WTC11 (cell line): ENCODE measurements around the gene RIN1. TPM values are rescaled to one million over a fixed set of nuclear protein-coding genes. Genes with fewer than 3 reads are reported as not detected.

Source experiments
- ATAC-seq: fragments of 200-7000 bp; cut with Tn5 transposase; 2 replicates; pipeline ENCODE4 v1.10.0; 2021; ENCODE audit warnings: mild to moderate bottlenecking, moderate library complexity
- CTCF ChIA-PET: fragments of 300-600 bp; sonication (Branson Sonifier 250); formaldehyde crosslinking; loops from one replicate; lab custom pipeline; 2021; ENCODE audit warnings: antibody characterized with exemption; lab: Charles Lee
- POLR2A ChIA-PET: fragments of 350-600 bp; sonication (Branson Sonifier 250); formaldehyde crosslinking; loops from one replicate; lab custom pipeline; 2021; ENCODE audit warnings: antibody characterized with exemption; lab: Charles Lee
- DNase-seq: peaks from one replicate; pipeline ENCODE4 v3.0.0; 2021; ENCODE audit warnings: low spot score
- H3K27ac Mint-ChIP-seq: 2 replicates; pipeline ENCODE4 v1.8.0; 2021; ENCODE audit warnings: mixed read lengths
- H3K27me3 Mint-ChIP-seq: 2 replicates; pipeline ENCODE4 v1.8.0; 2021; ENCODE audit warnings: low read depth, mild to moderate bottlenecking, moderate library complexity, mixed read lengths
- H3K36me3 Mint-ChIP-seq: 2 replicates; pipeline ENCODE4 v1.8.0; 2021; ENCODE audit warnings: mixed read lengths
- H3K4me1 Mint-ChIP-seq: 2 replicates; pipeline ENCODE4 v1.8.0; 2022; ENCODE audit warnings: mixed read lengths
- H3K4me3 Mint-ChIP-seq: 2 replicates; pipeline ENCODE4 v1.8.0; 2021; ENCODE audit warnings: mild to moderate bottlenecking, moderate library complexity, mixed read lengths
- H3K9me3 Mint-ChIP-seq: 2 replicates; pipeline ENCODE4 v1.8.0; 2021; ENCODE audit warnings: mixed read lengths
- ARID4B ChIP-seq: sonication (generic); formaldehyde crosslinking; IDR thresholded peaks from 2 replicates; pipeline ENCODE4 v1.8.0; 2023; ENCODE audit warnings: missing genetic modification reagents, mild to moderate bottlenecking, borderline replicate concordance
- ATF1 ChIP-seq: sonication (generic); formaldehyde crosslinking; IDR thresholded peaks from 2 replicates; pipeline ENCODE4 v1.8.1; 2023; ENCODE audit warnings: mild to moderate bottlenecking, moderate library complexity, missing genetic modification reagents
- ATF3 ChIP-seq: sonication (generic); formaldehyde crosslinking; conservative IDR thresholded peaks from 2 replicates; pipeline ENCODE4 v1.8.1; 2022; ENCODE audit warnings: mild to moderate bottlenecking, missing genetic modification reagents
- CDX4 ChIP-seq: fragments of 250-450 bp; sonication (Bioruptor Pico); IDR thresholded peaks from 2 replicates; pipeline ENCODE4 v1.9.0; 2021; ENCODE audit warnings: moderate library complexity, mild to moderate bottlenecking, inconsistent platforms, borderline replicate concordance
- CREM ChIP-seq: sonication (generic); formaldehyde crosslinking; IDR thresholded peaks from 2 replicates; pipeline ENCODE4 v1.8.1; 2022; ENCODE audit warnings: mild to moderate bottlenecking, missing genetic modification reagents, moderate library complexity
- GRHL2 ChIP-seq: fragments of 250-450 bp; sonication (Bioruptor Pico); IDR thresholded peaks from 2 replicates; pipeline ENCODE4 v1.8.0; 2022; ENCODE audit warnings: mild to moderate bottlenecking, moderate library complexity; ENCODE audit not compliant: insufficient replicate concordance, severe bottlenecking
- GTF2I ChIP-seq: fragments of 250-450 bp; sonication (Bioruptor Pico); conservative IDR thresholded peaks from 2 replicates; pipeline ENCODE4 v1.4.0; 2021; ENCODE audit warnings: mild to moderate bottlenecking
- IRF2 ChIP-seq: sonication (generic); formaldehyde crosslinking; IDR thresholded peaks from 2 replicates; pipeline ENCODE4 v1.8.0; 2022; ENCODE audit warnings: low read depth, missing genetic modification reagents, borderline replicate concordance
- MLX ChIP-seq: sonication (generic); formaldehyde crosslinking; IDR thresholded peaks from 2 replicates; pipeline ENCODE4 v1.8.1; 2023; ENCODE audit warnings: mild to moderate bottlenecking, missing genetic modification reagents, moderate library complexity
- NFE2L1 ChIP-seq: sonication (generic); formaldehyde crosslinking; IDR thresholded peaks from 2 replicates; pipeline ENCODE4 v1.8.1; 2023; ENCODE audit warnings: missing genetic modification reagents
- NFYB ChIP-seq: sonication (generic); formaldehyde crosslinking; conservative IDR thresholded peaks from 2 replicates; pipeline ENCODE4 v1.8.0; 2022; ENCODE audit warnings: low read depth, missing genetic modification reagents
- NR1H2 ChIP-seq: sonication (generic); formaldehyde crosslinking; IDR thresholded peaks from 2 replicates; pipeline ENCODE4 v1.9.0; 2021; ENCODE audit warnings: mild to moderate bottlenecking, moderate library complexity, missing genetic modification reagents
- OVOL2 ChIP-seq: fragments of 250-450 bp; sonication (Bioruptor Pico); IDR thresholded peaks from 2 replicates; pipeline ENCODE4 v1.9.0; 2021; ENCODE audit warnings: mild to moderate bottlenecking, borderline replicate concordance
- PRRX2 ChIP-seq: fragments of 250-450 bp; sonication (Bioruptor Pico); IDR thresholded peaks from 2 replicates; pipeline ENCODE4 v1.8.0; 2021; ENCODE audit warnings: mild to moderate bottlenecking
- RORB ChIP-seq: fragments of 250-450 bp; sonication (Bioruptor Pico); IDR thresholded peaks from 2 replicates; pipeline ENCODE4 v1.9.0; 2021; ENCODE audit warnings: mild to moderate bottlenecking
- SMAD4 ChIP-seq: sonication (generic); formaldehyde crosslinking; IDR thresholded peaks from 2 replicates; pipeline ENCODE4 v1.8.0; 2022; ENCODE audit warnings: mild to moderate bottlenecking, missing genetic modification reagents
- SP1 ChIP-seq: sonication (generic); formaldehyde crosslinking; conservative IDR thresholded peaks from 2 replicates; pipeline ENCODE4 v1.8.1; 2022; ENCODE audit warnings: missing genetic modification reagents
- ZBTB21 ChIP-seq: sonication (generic); formaldehyde crosslinking; IDR thresholded peaks from 2 replicates; pipeline ENCODE4 v1.8.1; 2023; ENCODE audit warnings: mild to moderate bottlenecking, missing genetic modification reagents, borderline replicate concordance
- ZBTB43 ChIP-seq: sonication (generic); formaldehyde crosslinking; IDR thresholded peaks from 2 replicates; pipeline ENCODE4 v1.8.1; 2023; ENCODE audit warnings: mild to moderate bottlenecking, missing genetic modification reagents
- ZNF219 ChIP-seq: sonication (generic); formaldehyde crosslinking; IDR thresholded peaks from 2 replicates; pipeline ENCODE4 v1.8.0; 2023; ENCODE audit warnings: missing genetic modification reagents, mild to moderate bottlenecking, borderline replicate concordance
- ZNF232 ChIP-seq: sonication (generic); formaldehyde crosslinking; IDR thresholded peaks from 2 replicates; pipeline ENCODE4 v1.8.0; 2022; ENCODE audit warnings: mild to moderate bottlenecking, missing genetic modification reagents
- ZSCAN18 ChIP-seq: fragments of 250-450 bp; sonication (Bioruptor Pico); IDR thresholded peaks from 2 replicates; pipeline ENCODE4 v2.1.2; 2022; ENCODE audit warnings: mild to moderate bottlenecking, moderate library complexity
- total RNA-seq: library from RNA; stranded (reverse); gene quantifications from 3 replicates; pipeline ENCODE4 v1.2.3, GENCODE V29; 2021

RIN1 gene
- total RNA-seq, 1 experiment from 2014 or later = 5.0 TPM

GRCh38 chr11:66314561-66315497 is 21.4 kb downstream of the RIN1 start:
- peaks cover 16% of the 10 kb centered on the region for H3K27me3 Mint-ChIP-seq
- H3K36me3 Mint-ChIP-seq = peaks cover 14% of the 10 kb centered on the region
- H3K4me1 Mint-ChIP-seq = peaks cover 30% of the 10 kb centered on the region
- no peak for DNase-seq
- TF ChIP-seq MLX (no peak), NFYB (CRISPR knock-in tag) (no peak), IRF2 (CRISPR knock-in tag) (no peak), GRHL2 (CRISPR knock-in tag) (no peak), ZNF219 (CRISPR knock-in tag) (no peak), CREM (CRISPR knock-in tag) (no peak), NR1H2 (CRISPR knock-in tag) (no peak), ZSCAN18 (no peak), ATF1 (CRISPR knock-in tag) (no peak), SP1 (CRISPR knock-in tag) (no peak), ZBTB43 (CRISPR knock-in tag) (no peak), ARID4B (CRISPR knock-in tag) (no peak), NFE2L1 (no peak), OVOL2 (no peak), ZNF232 (CRISPR knock-in tag) (no peak)
- POLR2A ChIA-PET = interaction anchor here (0.9 kb wide), 1 partner anchor 56 kb away, joined by 4 read pairs; no protein-coding TSS in a partner anchor
- CTCF ChIA-PET = interaction anchor here (0.9 to 5.8 kb wide), 4 partner anchors 12 to 32 kb away, joined by 3 to 319 read pairs (median 25); partner anchors contain the start of gene RIN1
- 0 out of 2 replicates have a peak overlapping the region, but pooled peaks have one; percentile 36 for H3K27ac Mint-ChIP-seq
- H3K4me3 Mint-ChIP-seq = no peak overlapping the region
- ATAC-seq = no peak
- H3K9me3 Mint-ChIP-seq = peaks cover 13% of the 10 kb centered on the region

GRCh38 chr11:66314186-66314501 is 22.1 kb downstream of the RIN1 start:
- Mint-ChIP-seq H3K4me1 (peaks cover 30% of the 10 kb centered on the region), H3K27me3 (peaks cover 10% of the 10 kb centered on the region), H3K9me3 (peaks cover 6% of the 10 kb centered on the region), H3K36me3 (peaks cover 8% of the 10 kb centered on the region), H3K4me3 (peak overlapping the region; percentile 87), H3K27ac (0 out of 2 replicates have a peak overlapping the region, but pooled peaks have one; percentile 63)
- POLR2A ChIA-PET = interaction anchor here (1.3 to 2.3 kb wide), 3 partner anchors 13 to 57 kb away, joined by 5 to 20 read pairs (median 12); partner anchors contain the start of genes RIN1 and SLC29A2
- no peak for ATAC-seq
- CTCF ChIA-PET = interaction anchor here (1.9 to 5.8 kb wide), 11 partner anchors 8 to 364 kb away, joined by 7 to 319 read pairs (median 45); partner anchors contain the start of genes B4GAT1, BRMS1, RBM4B and RIN1
- no peak for DNase-seq
- no peak for TF ChIP-seq ATF3 (CRISPR knock-in tag)
- TF ChIP-seq ZBTB21 = no peak
- no peak for TF ChIP-seq PRRX2 (CRISPR knock-in tag)
- no peak for TF ChIP-seq SMAD4 (CRISPR knock-in tag)
- TF ChIP-seq GTF2I = no peak
- no peak for TF ChIP-seq RORB (CRISPR knock-in tag)
- TF ChIP-seq CDX4 = no peak
